HL-60 (cell line): ENCODE data around the gene CEBPZOS.

ENCODE experiments used
- POLR2AphosphoS5 ChIP-seq: IDR thresholded peaks from 2 replicates; pipeline ENCODE4 v1.6.1; 2012; ENCODE audit warnings: low read depth
- TF ChIP-seq, protein P1 (sequence below): IDR thresholded peaks from one replicate; pipeline ENCODE4 v1.5.1; 2011; ENCODE audit warnings: low read length, control low read depth, inconsistent platforms; ENCODE audit not compliant: insufficient read depth

GRCh38 chr2:37224063-37224462 is 27.8 kb downstream of the CEBPZOS start:
- TF ChIP-seq, protein P1, sequence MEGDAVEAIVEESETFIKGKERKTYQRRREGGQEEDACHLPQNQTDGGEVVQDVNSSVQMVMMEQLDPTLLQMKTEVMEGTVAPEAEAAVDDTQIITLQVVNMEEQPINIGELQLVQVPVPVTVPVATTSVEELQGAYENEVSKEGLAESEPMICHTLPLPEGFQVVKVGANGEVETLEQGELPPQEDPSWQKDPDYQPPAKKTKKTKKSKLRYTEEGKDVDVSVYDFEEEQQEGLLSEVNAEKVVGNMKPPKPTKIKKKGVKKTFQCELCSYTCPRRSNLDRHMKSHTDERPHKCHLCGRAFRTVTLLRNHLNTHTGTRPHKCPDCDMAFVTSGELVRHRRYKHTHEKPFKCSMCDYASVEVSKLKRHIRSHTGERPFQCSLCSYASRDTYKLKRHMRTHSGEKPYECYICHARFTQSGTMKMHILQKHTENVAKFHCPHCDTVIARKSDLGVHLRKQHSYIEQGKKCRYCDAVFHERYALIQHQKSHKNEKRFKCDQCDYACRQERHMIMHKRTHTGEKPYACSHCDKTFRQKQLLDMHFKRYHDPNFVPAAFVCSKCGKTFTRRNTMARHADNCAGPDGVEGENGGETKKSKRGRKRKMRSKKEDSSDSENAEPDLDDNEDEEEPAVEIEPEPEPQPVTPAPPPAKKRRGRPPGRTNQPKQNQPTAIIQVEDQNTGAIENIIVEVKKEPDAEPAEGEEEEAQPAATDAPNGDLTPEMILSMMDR: no peak
- TF ChIP-seq POLR2AphosphoS5: no peak
